ENCODE measurements around the gene MED16. TPM values are rescaled to one million over a fixed set of nuclear protein-coding genes. Genes with fewer than 3 reads are reported as not detected.
A peak's percentile ranks its signal among the peaks of the same experiment; 100 is the strongest.

The MED16 gene
- total RNA-seq, 1 experiment from 2014 or later: 83.1 TPM

DNA sequence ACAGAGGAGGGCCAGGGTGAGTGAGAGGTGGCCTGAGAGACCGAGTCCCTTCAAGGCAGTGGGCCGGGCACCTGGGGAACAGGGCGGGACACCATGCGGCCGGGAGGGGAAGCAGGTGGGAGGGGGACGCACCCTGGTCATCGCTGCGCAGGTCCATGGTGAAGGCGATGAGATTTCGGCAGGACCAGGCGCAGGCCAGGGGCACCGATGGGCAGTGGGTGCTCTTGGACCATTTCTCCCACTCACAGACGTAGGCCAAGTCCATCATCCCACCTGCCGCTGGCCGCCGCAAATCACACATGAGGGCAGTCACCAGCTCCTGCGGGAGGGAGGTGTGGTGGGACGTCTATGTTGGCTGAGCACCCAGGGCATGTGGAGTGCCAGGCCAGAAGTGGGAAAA lies 2.2 kb downstream of the MED16 start:
- H3K36me3 Mint-ChIP-seq (ENCODE audit: insufficient read depth in 1 of 3, low read depth in 3 of 3): peaks cover 0 to 30% (median 22%) of the 10 kb centered on the region in 3 experiments; a peak in 6 of 7 replicates
- H2AFZ ChIP-seq (ENCODE audit: low read length): no peak overlapping the region
- peak overlapping the region; percentile 50 to 71 for H3K4me3 Mint-ChIP-seq
- no peak overlapping the region for H3K14ac ChIP-seq (ENCODE audit: insufficient read depth, low read length)
- H3K27me3 Mint-ChIP-seq (ENCODE audit: low read depth): peaks cover 4% of the 10 kb centered on the region; the same call in 1 of the 2 replicates
- H3K23ac ChIP-seq (ENCODE audit: insufficient read length, low read depth, low read length): no peak overlapping the region
- no peak overlapping the region for H2BK15ac ChIP-seq (ENCODE audit: low read depth, low read length)
- peaks cover 3 to 6% of the 10 kb centered on the region in 2 experiments; a peak in 3 of 4 replicates for H3K4me1 Mint-ChIP-seq
- no peaks in the 10 kb centered on the region for H3K9me3 ChIP-seq (ENCODE audit: control insufficient read depth, low read depth, low read length)
- no peaks in the 10 kb centered on the region for H3K27me3 ChIP-seq (ENCODE audit: insufficient read depth, low read length)
- no peaks in the 10 kb centered on the region for H3K4me1 ChIP-seq (ENCODE audit: insufficient read depth, low read length)
- no peak overlapping the region for H3K4me2 ChIP-seq (ENCODE audit: insufficient read depth, insufficient read length, low read length)
- peaks cover 2% of the 10 kb centered on the region for H4K20me1 ChIP-seq (ENCODE audit: control insufficient read depth, insufficient read depth, insufficient read length)
- H3K27ac Mint-ChIP-seq: no peak overlapping the region
- H3K79me2 ChIP-seq (ENCODE audit: insufficient read depth, low read length): no peaks in the 10 kb centered on the region; the same call in 1 of the 2 replicates
- H4K8ac ChIP-seq (replicated peaks; ENCODE audit: insufficient read length, low read depth, low read length): no peak overlapping the region
- H3K56ac ChIP-seq (ENCODE audit: insufficient read length, low read depth, low read length): no peak overlapping the region
- no peak overlapping the region for H3K27ac ChIP-seq (ENCODE audit: insufficient read length, low read depth, low read length)
- WGBS (ENCODE audit: extremely low coverage, insufficient read length, low lambda C conversion rate): no CpG with 5 or more reads among the region's 18 CpGs
- H2BK20ac ChIP-seq (ENCODE audit: low read depth, low read length, poor library complexity, severe bottlenecking): no peak overlapping the region
- no peak for DNase-seq
- H3K9ac ChIP-seq (ENCODE audit: extremely low read depth, insufficient read length, low read length): no peak overlapping the region
- TF ChIP-seq, protein P1, sequence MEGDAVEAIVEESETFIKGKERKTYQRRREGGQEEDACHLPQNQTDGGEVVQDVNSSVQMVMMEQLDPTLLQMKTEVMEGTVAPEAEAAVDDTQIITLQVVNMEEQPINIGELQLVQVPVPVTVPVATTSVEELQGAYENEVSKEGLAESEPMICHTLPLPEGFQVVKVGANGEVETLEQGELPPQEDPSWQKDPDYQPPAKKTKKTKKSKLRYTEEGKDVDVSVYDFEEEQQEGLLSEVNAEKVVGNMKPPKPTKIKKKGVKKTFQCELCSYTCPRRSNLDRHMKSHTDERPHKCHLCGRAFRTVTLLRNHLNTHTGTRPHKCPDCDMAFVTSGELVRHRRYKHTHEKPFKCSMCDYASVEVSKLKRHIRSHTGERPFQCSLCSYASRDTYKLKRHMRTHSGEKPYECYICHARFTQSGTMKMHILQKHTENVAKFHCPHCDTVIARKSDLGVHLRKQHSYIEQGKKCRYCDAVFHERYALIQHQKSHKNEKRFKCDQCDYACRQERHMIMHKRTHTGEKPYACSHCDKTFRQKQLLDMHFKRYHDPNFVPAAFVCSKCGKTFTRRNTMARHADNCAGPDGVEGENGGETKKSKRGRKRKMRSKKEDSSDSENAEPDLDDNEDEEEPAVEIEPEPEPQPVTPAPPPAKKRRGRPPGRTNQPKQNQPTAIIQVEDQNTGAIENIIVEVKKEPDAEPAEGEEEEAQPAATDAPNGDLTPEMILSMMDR (conservative IDR thresholded peaks at IDR 0.05): no peak
- no peaks in the 10 kb centered on the region for H3K79me1 ChIP-seq (ENCODE audit: insufficient read depth, low read depth, low read length, poor library complexity, severe bottlenecking)
- H3K18ac ChIP-seq (ENCODE audit: insufficient read length, low read depth, low read length): no peak overlapping the region
- no peak overlapping the region for H2AK5ac ChIP-seq (ENCODE audit: insufficient read length, low read length)
- H3K4ac ChIP-seq (ENCODE audit: low read depth, low read length): no peak overlapping the region
- no peaks in the 10 kb centered on the region; a peak in 1 of 5 replicates for H3K9me3 Mint-ChIP-seq
- no peak overlapping the region for H2BK5ac ChIP-seq (ENCODE audit: insufficient read length, low read length)
- no peak overlapping the region for H4K5ac ChIP-seq (ENCODE audit: insufficient read length, low read depth, low read length)
- H4K91ac ChIP-seq (ENCODE audit: insufficient read length, low read depth, low read length): no peak overlapping the region
- no peak overlapping the region for H2BK120ac ChIP-seq (ENCODE audit: low read depth, low read length, poor library complexity, severe bottlenecking)
- H3K23me2 ChIP-seq (ENCODE audit: insufficient read length, low read depth, low read length, poor library complexity, severe bottlenecking): peaks cover 4% of the 10 kb centered on the region
- H2BK12ac ChIP-seq (ENCODE audit: insufficient read length, low read depth, low read length): no peak overlapping the region
- no peak overlapping the region for H3T11ph ChIP-seq (ENCODE audit: low read length)

Measured in H9 (cell line).